SK-N-SH (cell line): ENCODE measurements around the gene C1QTNF5. TPM values are rescaled to one million over a fixed set of nuclear protein-coding genes. Genes with fewer than 3 reads are reported as not detected.

Experiments used
- CTCF ChIA-PET: fragments of 300-600, 350-600 bp; formaldehyde crosslinking; extraction: SDS; loops from one replicate; lab custom pipeline; 2021; lab: Yijun Ruan, JAX
- POLR2A ChIA-PET: fragments of 350-600 bp; sonication (Branson Sonifier 250); formaldehyde crosslinking; extraction: SDS; loops from one replicate; lab custom pipeline; 2020; ENCODE audit warnings: antibody characterized with exemption, inconsistent platforms; lab: Yijun Ruan, JAX
- DNase-seq: peaks from one replicate; pipeline ENCODE4 v3.0.0; 2012
- H2AFZ ChIP-seq: fragments of 200-600 bp; sonication (generic); 2 replicates; pipeline ENCODE4 v1.8.1; 2016; ENCODE audit warnings: antibody characterized with exemption, mild to moderate bottlenecking, low read depth
- H3F3A ChIP-seq: fragments of 200-600 bp; sonication (generic); replicated peaks from 2 replicates; pipeline ENCODE3; 2016; ENCODE audit warnings: antibody characterized with exemption, mild to moderate bottlenecking; ENCODE audit not compliant: insufficient read depth
- H3K27ac ChIP-seq, 2 experiments: fragments of 200-500 bp in 1 of 2; fragments of 200-600 bp in 1 of 2; sonication (Bioruptor generic) in 1 of 2; sonication (generic), shearing (Covaris generic) in 1 of 2; 2 replicates each; pipeline versions ENCODE4 v1.5.1 to v1.6.1; 2014 to 2016; ENCODE audit warnings: low read depth in 2 of 2, inconsistent platforms in 1 of 2, low read length in 1 of 2, mild to moderate bottlenecking in 1 of 2, mixed read lengths in 1 of 2
- H3K27me3 ChIP-seq: fragments of 200-600 bp; sonication (generic), shearing (Covaris generic); 2 replicates; pipeline ENCODE4 v1.6.1; 2016; ENCODE audit warnings: mixed run types; ENCODE audit not compliant: insufficient read depth
- H3K36me3 ChIP-seq, 2 experiments: fragments of 200-500 bp in 1 of 2; fragments of 200-600 bp in 1 of 2; sonication (Bioruptor generic) in 1 of 2; sonication (generic) in 1 of 2; replicated peaks in 1 of 2; 2 replicates each; pipeline versions ENCODE3 to v1.5.1; 2014 to 2016; ENCODE audit warnings: low read length in 1 of 2, mild to moderate bottlenecking in 1 of 2; ENCODE audit not compliant: insufficient read depth in 2 of 2, control insufficient read depth in 1 of 2
- H3K4me1 ChIP-seq, 2 experiments: fragments of 200-500 bp in 1 of 2; fragments of 200-600 bp in 1 of 2; sonication (Bioruptor generic) in 1 of 2; sonication (generic), shearing (Covaris generic) in 1 of 2; 2 replicates each; pipeline versions ENCODE4 v1.5.1 to v1.6.1; 2014 to 2016; ENCODE audit warnings: low read depth in 1 of 2, low read length in 1 of 2, mixed run types in 1 of 2; ENCODE audit not compliant: insufficient read depth in 2 of 2, control insufficient read depth in 1 of 2
- H3K4me2 ChIP-seq: fragments of 200-600 bp; sonication (generic), shearing (Covaris generic); 2 replicates; pipeline ENCODE4 v1.6.1; 2017; ENCODE audit warnings: mixed run types
- H3K4me3 ChIP-seq, 2 experiments: fragments of 200-500 bp in 1 of 2; fragments of 200-600 bp in 1 of 2; sonication (Bioruptor generic) in 1 of 2; sonication (generic), shearing (Covaris generic) in 1 of 2; 2 replicates each; pipeline versions ENCODE4 v1.5.1 to v1.8.1; 2014 to 2016; ENCODE audit warnings: low read depth in 2 of 2, inconsistent platforms in 1 of 2, low read length in 1 of 2, mild to moderate bottlenecking in 1 of 2, mixed read lengths in 1 of 2, moderate library complexity in 1 of 2
- H3K79me2 ChIP-seq: fragments of 200-600 bp; sonication (generic); 2 replicates; pipeline ENCODE4 v1.8.1; 2017; ENCODE audit warnings: mild to moderate bottlenecking; ENCODE audit not compliant: insufficient read depth
- H3K9ac ChIP-seq: fragments of 200-600 bp; sonication (generic); 2 replicates; pipeline ENCODE4 v1.6.1; 2017; ENCODE audit warnings: mixed run types
- H3K9me2 ChIP-seq: fragments of 200-600 bp; sonication (generic); 2 replicates; pipeline ENCODE4 v1.6.1; 2017; ENCODE audit warnings: mixed run types
- H3K9me3 ChIP-seq: fragments of 200-600 bp; sonication (generic); 2 replicates; pipeline ENCODE4 v1.6.1; 2017; ENCODE audit warnings: mixed run types, mild to moderate bottlenecking, moderate library complexity
- H4K20me1 ChIP-seq: fragments of 200-600 bp; sonication (generic); 2 replicates; pipeline ENCODE4 v1.6.1; 2017; ENCODE audit warnings: mild to moderate bottlenecking, mixed run types; ENCODE audit not compliant: insufficient read depth
- CTCF ChIP-seq: fragments of 200-600 bp; sonication (generic); IDR thresholded peaks from 2 replicates; pipeline ENCODE4 v1.6.1; 2017; ENCODE audit warnings: antibody characterized with exemption, mild to moderate bottlenecking, moderate library complexity
- FOSL2 ChIP-seq: IDR thresholded peaks from 2 replicates; pipeline ENCODE4 v1.4.0; 2012; ENCODE audit warnings: low read depth, mild to moderate bottlenecking, moderate library complexity, borderline replicate concordance
- JUND ChIP-seq: IDR thresholded peaks from 2 replicates; pipeline ENCODE4 v1.4.0; 2012
- NFIC ChIP-seq: IDR thresholded peaks from 2 replicates; pipeline ENCODE4 v1.4.0; 2012; ENCODE audit warnings: borderline replicate concordance
- PBX3 ChIP-seq: IDR thresholded peaks from 2 replicates; pipeline ENCODE4; 2012
- REST ChIP-seq: IDR thresholded peaks from 2 replicates; pipeline ENCODE4 v1.6.1; 2012; ENCODE audit warnings: mild to moderate bottlenecking, low read depth, low read length, moderate library complexity
- TEAD4 ChIP-seq: IDR thresholded peaks from 2 replicates; pipeline ENCODE4 v1.4.0; 2012; ENCODE audit warnings: mild to moderate bottlenecking, borderline replicate concordance; ENCODE audit not compliant: insufficient read depth
- USF1 ChIP-seq: IDR thresholded peaks from 2 replicates; pipeline ENCODE4 v1.4.0; 2012; ENCODE audit warnings: low read depth, borderline replicate concordance
- ZBTB33 ChIP-seq: IDR thresholded peaks from 2 replicates; pipeline ENCODE4 v1.4.0; 2012; ENCODE audit warnings: low read depth, borderline replicate concordance
- WGBS: methylation state at CpG from one replicate; pipeline ENCODE4 v1.1.6; 2017; ENCODE audit warnings: low lambda C conversion rate; 5-methylcytosine and 5-hydroxymethylcytosine counted together
- polyA plus RNA-seq, 3 experiments: library from polyadenylated mRNA; depleted of rRNA; stranded (reverse); fragments of >200 nt; gene quantifications; 2 replicates each; pipeline ENCODE4 v1.2.3, GENCODE V29; 2012

The C1QTNF5 gene
- polyA plus RNA-seq, 1 of the 3 experiments (the other 2 are of a cell fraction), result 0.71 TPM

GRCh38 chr11:119382101-119382500 lies 41.4 kb upstream of the C1QTNF5 start:
- Histone ChIP-seq H3K4me1 (peaks cover 4 to 35% of the 10 kb centered on the region in 2 experiments; a peak in 3 of 4 replicates), H3K27ac (no peak overlapping the region), H3K27me3 (no peaks in the 10 kb centered on the region), H3K4me3 (peak overlapping the region; percentile 57 to 62), H3K4me2 (peak overlapping the region; percentile 94), H3F3A (no peaks in the 10 kb centered on the region), H4K20me1 (no peaks in the 10 kb centered on the region), H3K9me2 (no peaks in the 10 kb centered on the region), H3K79me2 (no peaks in the 10 kb centered on the region), H3K36me3 (no peaks in the 10 kb centered on the region), H3K9me3 (no peaks in the 10 kb centered on the region), H3K9ac (peak overlapping the region; percentile 37; the same call in 1 of the 2 replicates), H2AFZ (peak overlapping the region; percentile 73; the same call in 1 of the 2 replicates)
- CTCF ChIA-PET, result interaction anchor here (0.7 to 22.5 kb wide), 21 partner anchors 9 to 726 kb away, joined by 3 to 390 read pairs (median 10); partner anchors contain the start of genes C1QTNF5 and CBL
- POLR2A ChIA-PET, result no interaction called here
- WGBS, result 14% methylated on average over 9 of the region's 9 CpGs
- peak; percentile 2 for DNase-seq
- TF ChIP-seq TEAD4, result no peak
- no peak for TF ChIP-seq USF1
- no peak for TF ChIP-seq PBX3
- TF ChIP-seq NFIC, result no peak
- TF ChIP-seq FOSL2, result no peak
- no peak for TF ChIP-seq REST
- no peak for TF ChIP-seq ZBTB33
- no peak for TF ChIP-seq CTCF
- no peak for TF ChIP-seq JUND
